Caco-2 (cell line): Measurements from ENCODE around the gene MAPK13. TPM values are rescaled to one million over a fixed set of nuclear protein-coding genes. Genes with fewer than 3 reads are reported as not detected.

Experiments used
- BruUV-seq: library from RNA; stranded (reverse); fragments of 400-500 nt; replicated peaks from 2 replicates; lab custom pipeline; 2021; lab: Mats Ljungman, UMichigan
- CTCF ChIA-PET: fragments of 300-600 bp; sonication (Branson Sonifier 250); formaldehyde crosslinking; loops from one replicate; lab custom pipeline; 2022; ENCODE audit warnings: antibody characterized with exemption; lab: Charles Lee
- POLR2A ChIA-PET: fragments of 300-600 bp; sonication (Branson Sonifier 250); formaldehyde crosslinking; loops from one replicate; lab custom pipeline; 2022; ENCODE audit warnings: antibody characterized with exemption; lab: Charles Lee
- DNase-seq, 2 experiments: peaks; one replicate each; pipeline versions ENCODE4 v3.0.0 to v3.0.0-alpha.2; 2020 to 2022
- H3K27me3 ChIP-seq: replicated peaks from 2 replicates; pipeline ENCODE4 v1.6.0; 2011; ENCODE audit warnings: low read length; ENCODE audit not compliant: control insufficient read depth, insufficient read depth
- H3K36me3 ChIP-seq: 2 replicates; pipeline ENCODE4 v1.5.1; 2011; ENCODE audit warnings: low read length; ENCODE audit not compliant: control insufficient read depth, insufficient read depth
- H3K4me1 ChIP-seq: fragments of 250-450 bp; sonication (Bioruptor Pico); 2 replicates; pipeline ENCODE4 v1.5.1; 2020; ENCODE audit warnings: mild to moderate bottlenecking
- H3K4me3 ChIP-seq: 2 replicates; pipeline ENCODE4 v1.5.1; 2011; ENCODE audit warnings: low read depth, mild to moderate bottlenecking, control low read depth, low read length
- H3K9me3 ChIP-seq: fragments of 250-450 bp; sonication (Bioruptor Pico); 2 replicates; pipeline ENCODE4 v1.5.1; 2020; ENCODE audit warnings: mild to moderate bottlenecking, moderate library complexity
- H3K27ac Mint-ChIP-seq: one replicate; pipeline ENCODE4 v1.8.0; 2022; ENCODE audit warnings: mixed read lengths; ENCODE audit not compliant: unreplicated experiment
- H3K27me3 Mint-ChIP-seq: one replicate; pipeline ENCODE4 v1.8.0; 2022; ENCODE audit warnings: mixed read lengths; ENCODE audit not compliant: insufficient read depth, unreplicated experiment
- H3K36me3 Mint-ChIP-seq: one replicate; pipeline ENCODE4 v1.8.0; 2022; ENCODE audit warnings: mild to moderate bottlenecking, mixed read lengths; ENCODE audit not compliant: insufficient read depth, unreplicated experiment
- H3K4me1 Mint-ChIP-seq: one replicate; pipeline ENCODE4 v1.8.0; 2022; ENCODE audit warnings: low read depth, mixed read lengths; ENCODE audit not compliant: unreplicated experiment
- H3K4me3 Mint-ChIP-seq: one replicate; pipeline ENCODE4 v1.8.0; 2022; ENCODE audit warnings: mild to moderate bottlenecking, moderate library complexity, mixed read lengths; ENCODE audit not compliant: unreplicated experiment
- H3K9me3 Mint-ChIP-seq: one replicate; pipeline ENCODE4 v1.8.0; 2022; ENCODE audit warnings: mixed read lengths; ENCODE audit not compliant: unreplicated experiment
- CTCF ChIP-seq, 2 experiments: fragments of 200-600 bp in 1 of 2; IDR thresholded peaks; 1 replicate in 1 of 2; 2 replicates in 1 of 2; pipeline versions ENCODE4 v1.5.1 to v1.8.0; 2011 to 2022; ENCODE audit warnings: antibody characterized with exemption in 1 of 2, control low read depth in 1 of 2, inconsistent platforms in 1 of 2, low read depth in 1 of 2, low read length in 1 of 2, mild to moderate bottlenecking in 1 of 2, moderate library complexity in 1 of 2; ENCODE audit not compliant: insufficient read depth in 1 of 2, severe bottlenecking in 1 of 2, unreplicated experiment in 1 of 2
- intact Hi-C: fragments of 100-400 bp; cut with micrococcal nuclease; formaldehyde crosslinking; loops from one replicate; pipeline ENCODE4 v1.10.0; 2022; ENCODE audit not compliant: unreplicated experiment
- total RNA-seq: library from RNA; stranded (reverse); gene quantifications from 2 replicates; pipeline ENCODE4 v1.2.3, GENCODE V29; 2022

MAPK13 gene
- total RNA-seq, 1 experiment from 2014 or later = 45.7 TPM

DNA sequence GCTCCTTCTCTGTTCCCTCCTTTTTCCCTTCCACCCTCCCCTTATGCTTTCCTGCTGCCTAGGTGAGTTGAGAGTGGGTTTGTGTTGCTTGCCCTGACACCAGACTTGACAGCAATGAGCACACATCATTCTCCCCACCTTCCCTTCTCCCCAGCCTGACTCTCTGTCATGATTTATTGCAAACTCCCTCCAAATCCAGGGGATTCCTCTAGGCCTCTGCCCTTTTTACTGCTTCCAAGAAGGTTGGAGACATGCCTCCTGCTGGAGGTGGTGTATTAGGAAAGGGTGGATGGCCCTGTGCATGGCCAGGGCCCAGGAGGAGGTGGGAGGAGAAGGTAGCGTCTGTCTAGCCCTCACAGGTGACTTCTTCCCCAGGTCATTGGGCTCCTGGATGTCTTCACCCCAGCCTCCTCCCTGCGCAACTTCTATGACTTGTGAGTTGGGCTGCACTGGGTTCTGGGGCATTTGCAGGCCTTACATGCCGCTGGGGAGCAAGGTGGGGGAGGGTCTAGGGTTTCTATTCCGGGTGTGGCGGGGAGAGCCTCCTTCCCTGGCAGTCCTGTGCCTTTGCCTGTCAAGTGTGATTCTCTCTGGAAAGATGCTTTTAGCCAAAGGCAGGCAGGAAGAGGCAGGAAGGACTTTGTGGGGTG is 2.1 kb downstream of the MAPK13 start:
- Histone ChIP-seq H3K9me3 (no peaks in the 10 kb centered on the region), H3K36me3 (peaks cover 8% of the 10 kb centered on the region), H3K4me1 (peaks cover 13% of the 10 kb centered on the region), H3K4me3 (peak overlapping the region; percentile 90), H3K27me3 (no peaks in the 10 kb centered on the region)
- Mint-ChIP-seq H3K4me3 (peak overlapping the region; percentile 82), H3K27me3 (no peaks in the 10 kb centered on the region), H3K36me3 (peaks cover 7% of the 10 kb centered on the region), H3K9me3 (no peaks in the 10 kb centered on the region), H3K4me1 (peaks cover 12% of the 10 kb centered on the region), H3K27ac (no peak overlapping the region)
- POLR2A ChIA-PET = no interaction called here
- CTCF ChIA-PET = interaction anchor here (1.0 to 1.1 kb wide), 4 partner anchors 11 to 209 kb away, joined by 3 to 6 read pairs (median 4); no protein-coding TSS in a partner anchor
- no peak for DNase-seq
- intact Hi-C loops = no loop called here
- no peak for TF ChIP-seq CTCF (IDR thresholded peaks at IDR 0.05; ENCODE audit: insufficient read depth in 1 of 2, low read depth in 1 of 2, low read length in 1 of 2, severe bottlenecking in 1 of 2, unreplicated experiment in 1 of 2)
- BruUV-seq = no TSS peak

- intact Hi-C loops = no loop called here
These were observed 2.8 kb downstream of the MAPK13 start for GRCh38 chr6:36133148-36133547.

GRCh38 chr6:36133912-36134311 is 3.6 kb downstream of the MAPK13 start:
- no TSS peak for BruUV-seq
- DNase-seq = no peak
- no peaks in the 10 kb centered on the region for H3K27me3 Mint-ChIP-seq
- peaks cover 13% of the 10 kb centered on the region for H3K4me1 ChIP-seq
- no peak overlapping the region for H3K4me3 Mint-ChIP-seq
- H3K36me3 ChIP-seq = peaks cover 8% of the 10 kb centered on the region
- CTCF ChIA-PET = interaction anchor here (0.5 to 1.1 kb wide), 2 partner anchors 158 to 611 kb away, joined by 3 to 6 read pairs; no protein-coding TSS in a partner anchor
- no peaks in the 10 kb centered on the region for H3K9me3 Mint-ChIP-seq
- H3K9me3 ChIP-seq = no peaks in the 10 kb centered on the region
- intact Hi-C loops = no loop called here
- H3K27ac Mint-ChIP-seq = no peak overlapping the region
- H3K27me3 ChIP-seq = no peaks in the 10 kb centered on the region
- POLR2A ChIA-PET = no interaction called here
- no peak overlapping the region for H3K4me3 ChIP-seq
- H3K4me1 Mint-ChIP-seq = peaks cover 12% of the 10 kb centered on the region
- no peak for TF ChIP-seq CTCF (IDR thresholded peaks at IDR 0.05; ENCODE audit: insufficient read depth in 1 of 2, low read depth in 1 of 2, low read length in 1 of 2, severe bottlenecking in 1 of 2, unreplicated experiment in 1 of 2)
- peaks cover 7% of the 10 kb centered on the region for H3K36me3 Mint-ChIP-seq

More at GRCh38 chr6:36133148-36133547, 2.8 kb downstream of the MAPK13 start:
- H3K36me3 ChIP-seq = peaks cover 8% of the 10 kb centered on the region
- no peaks in the 10 kb centered on the region for H3K27me3 Mint-ChIP-seq
- no peak overlapping the region for H3K4me3 ChIP-seq
- POLR2A ChIA-PET = no interaction called here
- TF ChIP-seq CTCF (IDR thresholded peaks at IDR 0.05; ENCODE audit: insufficient read depth in 1 of 2, low read depth in 1 of 2, low read length in 1 of 2, severe bottlenecking in 1 of 2, unreplicated experiment in 1 of 2) = no peak
- peaks cover 13% of the 10 kb centered on the region for H3K4me1 ChIP-seq
- H3K27ac Mint-ChIP-seq = no peak overlapping the region
- no TSS peak for BruUV-seq
- no peak for DNase-seq
- no peak overlapping the region for H3K4me3 Mint-ChIP-seq
- CTCF ChIA-PET = no interaction called here
- peaks cover 7% of the 10 kb centered on the region for H3K36me3 Mint-ChIP-seq
- H3K9me3 Mint-ChIP-seq = no peaks in the 10 kb centered on the region
- H3K9me3 ChIP-seq = no peaks in the 10 kb centered on the region
- peaks cover 12% of the 10 kb centered on the region for H3K4me1 Mint-ChIP-seq
- no peaks in the 10 kb centered on the region for H3K27me3 ChIP-seq
